ENCODE results near the gene SPACA4. TPM values are rescaled to one million over a fixed set of nuclear protein-coding genes. Genes with fewer than 3 reads are reported as not detected.

Gene SPACA4
- polyA plus RNA-seq, 2 of the 4 experiments (the other 2 are of a cell fraction) = 0.08 to 0.12 TPM

GRCh38 chr19:48637948-48638830, 31.6 kb downstream of the SPACA4 start:
- peak; percentile 87 to 98 for DNase-seq (ENCODE audit: low read depth in 1 of 2, low spot score in 1 of 2)
- Histone ChIP-seq H3K4me2 (peak overlapping the region; percentile 100), H3K9me3 (no peaks in the 10 kb centered on the region), H3K4me3 (peak overlapping the region; percentile 71), H3K4me1 (peaks cover 37% of the 10 kb centered on the region), H3K27ac (peak overlapping the region; percentile 89 to 92)
- POLR2A ChIA-PET = interaction anchor here (0.6 to 1.4 kb wide), 4 partner anchors 10 to 607 kb away, joined by 3 to 5 read pairs (median 4); partner anchors contain the start of genes RPL18 and SPHK2
- no peak for FAIRE-seq
- ATAC-seq = peak; percentile 11 to 45; a peak in 5 of 6 replicates
- 18% methylated on average over 21 of the region's 29 CpGs for WGBS (ENCODE audit: missing lambda C conversion rate)
- CTCF ChIA-PET = interaction anchor here (1.2 to 1.7 kb wide), 2 partner anchors 21 to 36 kb away, joined by 3 to 4 read pairs; no protein-coding TSS in a partner anchor
- TF ChIP-seq FOSB (CRISPR knock-in tag; IDR thresholded peaks at IDR 0.05) (no peak), SREBF2 (IDR thresholded peaks at IDR 0.05) (no peak), REST (IDR thresholded peaks at IDR 0.05) (no peak), MAFK (IDR thresholded peaks at IDR 0.05; ENCODE audit: partially characterized antibody) (no peak), CHD4 (IDR thresholded peaks at IDR 0.05; ENCODE audit: borderline replicate concordance) (no peak), RFX5 (IDR thresholded peaks at IDR 0.05) (no peak), TP53 (CRISPR knock-in tag; IDR thresholded peaks at IDR 0.05) (no peak), HOXB5 (CRISPR knock-in tag; IDR thresholded peaks at IDR 0.05) (no peak), EHMT2 (IDR thresholded peaks at IDR 0.05; ENCODE audit: low read depth) (no peak), MAX (IDR thresholded peaks at IDR 0.05) (no peak), MYC (IDR thresholded peaks at IDR 0.05; ENCODE audit: borderline replicate concordance, low read length) (no peak), HOXB13 (CRISPR knock-in tag; IDR thresholded peaks at IDR 0.05; ENCODE audit: low read depth) (no peak; the same call in 1 of the 2 replicates), CHD2 (IDR thresholded peaks at IDR 0.05; ENCODE audit: low read length, partially characterized antibody) (no peak), FOXS1 (CRISPR knock-in tag; IDR thresholded peaks at IDR 0.05) (no peak), BHLHE40 (IDR thresholded peaks at IDR 0.05; ENCODE audit: low read depth, low read length) (peak; percentile 90), ESRRA (IDR thresholded peaks at IDR 0.05; ENCODE audit: borderline replicate concordance, low read length) (no peak), JUNB (IDR thresholded peaks at IDR 0.05) (no peak), HMGXB4 (CRISPR knock-in tag; IDR thresholded peaks at IDR 0.05; ENCODE audit: borderline replicate concordance) (no peak), PHF8 (IDR thresholded peaks at IDR 0.05; ENCODE audit: borderline replicate concordance, low read depth) (peak; percentile 27; the same call in 1 of the 2 replicates), ZFP36 (IDR thresholded peaks at IDR 0.05; ENCODE audit: borderline replicate concordance, partially characterized antibody) (no peak), KDM1A (IDR thresholded peaks at IDR 0.05; ENCODE audit: low read depth) (no peak), RNF2 (IDR thresholded peaks at IDR 0.05; ENCODE audit: borderline replicate concordance, low read depth) (no peak), GATA3 (IDR thresholded peaks at IDR 0.05; ENCODE audit: borderline replicate concordance) (peak; percentile 69), CBX8 (IDR thresholded peaks at IDR 0.05) (no peak), EP300 (IDR thresholded peaks at IDR 0.05) (no peak), SMC3 (IDR thresholded peaks at IDR 0.05) (0 out of 3 replicates have a peak, but pooled peaks have one; percentile 14), ZSCAN20 (CRISPR knock-in tag; IDR thresholded peaks at IDR 0.05) (no peak), JUN (IDR thresholded peaks at IDR 0.05) (peak; percentile 41 to 50; a peak in 2 of 5 replicates), NFE2L2 (conservative IDR thresholded peaks at IDR 0.05; ENCODE audit: low read length) (no peak), NR3C1 (IDR thresholded peaks at IDR 0.05) (no peak)
- TF ChIP-seq, protein P1, sequence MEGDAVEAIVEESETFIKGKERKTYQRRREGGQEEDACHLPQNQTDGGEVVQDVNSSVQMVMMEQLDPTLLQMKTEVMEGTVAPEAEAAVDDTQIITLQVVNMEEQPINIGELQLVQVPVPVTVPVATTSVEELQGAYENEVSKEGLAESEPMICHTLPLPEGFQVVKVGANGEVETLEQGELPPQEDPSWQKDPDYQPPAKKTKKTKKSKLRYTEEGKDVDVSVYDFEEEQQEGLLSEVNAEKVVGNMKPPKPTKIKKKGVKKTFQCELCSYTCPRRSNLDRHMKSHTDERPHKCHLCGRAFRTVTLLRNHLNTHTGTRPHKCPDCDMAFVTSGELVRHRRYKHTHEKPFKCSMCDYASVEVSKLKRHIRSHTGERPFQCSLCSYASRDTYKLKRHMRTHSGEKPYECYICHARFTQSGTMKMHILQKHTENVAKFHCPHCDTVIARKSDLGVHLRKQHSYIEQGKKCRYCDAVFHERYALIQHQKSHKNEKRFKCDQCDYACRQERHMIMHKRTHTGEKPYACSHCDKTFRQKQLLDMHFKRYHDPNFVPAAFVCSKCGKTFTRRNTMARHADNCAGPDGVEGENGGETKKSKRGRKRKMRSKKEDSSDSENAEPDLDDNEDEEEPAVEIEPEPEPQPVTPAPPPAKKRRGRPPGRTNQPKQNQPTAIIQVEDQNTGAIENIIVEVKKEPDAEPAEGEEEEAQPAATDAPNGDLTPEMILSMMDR (IDR thresholded peaks at IDR 0.05) = no peak
- TF ChIP-seq, protein P2, sequence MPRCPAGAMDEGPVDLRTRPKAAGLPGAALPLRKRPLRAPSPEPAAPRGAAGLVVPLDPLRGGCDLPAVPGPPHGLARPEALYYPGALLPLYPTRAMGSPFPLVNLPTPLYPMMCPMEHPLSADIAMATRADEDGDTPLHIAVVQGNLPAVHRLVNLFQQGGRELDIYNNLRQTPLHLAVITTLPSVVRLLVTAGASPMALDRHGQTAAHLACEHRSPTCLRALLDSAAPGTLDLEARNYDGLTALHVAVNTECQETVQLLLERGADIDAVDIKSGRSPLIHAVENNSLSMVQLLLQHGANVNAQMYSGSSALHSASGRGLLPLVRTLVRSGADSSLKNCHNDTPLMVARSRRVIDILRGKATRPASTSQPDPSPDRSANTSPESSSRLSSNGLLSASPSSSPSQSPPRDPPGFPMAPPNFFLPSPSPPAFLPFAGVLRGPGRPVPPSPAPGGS (IDR thresholded peaks at IDR 0.05) = peak; percentile 52; the same call in 1 of the 3 replicates

Data from A549 (cell line).